Measurements from ENCODE around the gene AFAP1L1.

The AFAP1L1 gene

GRCh38 chr5:149362541-149362940 is 90.9 kb downstream of the AFAP1L1 start:
- H3K4me3 ChIP-seq (ENCODE audit: low read depth, low read length): no peak overlapping the region
- TF ChIP-seq CTCF (IDR thresholded peaks at IDR 0.05; ENCODE audit: borderline replicate concordance, insufficient read depth, low read depth, low read length): no peak

GRCh38 chr5:149363358-149363757 is 91.7 kb downstream of the AFAP1L1 start:
- no peak overlapping the region for H3K4me3 ChIP-seq (ENCODE audit: low read depth, low read length)
- no peak for TF ChIP-seq CTCF (IDR thresholded peaks at IDR 0.05; ENCODE audit: borderline replicate concordance, insufficient read depth, low read depth, low read length)

- no peak for TF ChIP-seq CTCF (IDR thresholded peaks at IDR 0.05; ENCODE audit: borderline replicate concordance, insufficient read depth, low read depth, low read length)
- no peak overlapping the region for H3K4me3 ChIP-seq (ENCODE audit: low read depth, low read length)
Observed at GRCh38 chr5:149363936-149364335, 92.3 kb downstream of the AFAP1L1 start.

- no peak overlapping the region for H3K4me3 ChIP-seq (ENCODE audit: low read depth, low read length)
- no peak for TF ChIP-seq CTCF (IDR thresholded peaks at IDR 0.05; ENCODE audit: borderline replicate concordance, insufficient read depth, low read depth, low read length)
Observed at GRCh38 chr5:149364719-149365118, 93.1 kb downstream of the AFAP1L1 start.

- TF ChIP-seq CTCF (IDR thresholded peaks at IDR 0.05; ENCODE audit: borderline replicate concordance, insufficient read depth, low read depth, low read length): no peak
- H3K4me3 ChIP-seq (ENCODE audit: low read depth, low read length): no peak overlapping the region
Observed at GRCh38 chr5:149365418-149365817, 93.8 kb downstream of the AFAP1L1 start.

- no peak for TF ChIP-seq CTCF (IDR thresholded peaks at IDR 0.05; ENCODE audit: borderline replicate concordance, insufficient read depth, low read depth, low read length)
- H3K4me3 ChIP-seq (ENCODE audit: low read depth, low read length): no peak overlapping the region
Observed at GRCh38 chr5:149366169-149366729, 94.6 kb downstream of the AFAP1L1 start.

DNA sequence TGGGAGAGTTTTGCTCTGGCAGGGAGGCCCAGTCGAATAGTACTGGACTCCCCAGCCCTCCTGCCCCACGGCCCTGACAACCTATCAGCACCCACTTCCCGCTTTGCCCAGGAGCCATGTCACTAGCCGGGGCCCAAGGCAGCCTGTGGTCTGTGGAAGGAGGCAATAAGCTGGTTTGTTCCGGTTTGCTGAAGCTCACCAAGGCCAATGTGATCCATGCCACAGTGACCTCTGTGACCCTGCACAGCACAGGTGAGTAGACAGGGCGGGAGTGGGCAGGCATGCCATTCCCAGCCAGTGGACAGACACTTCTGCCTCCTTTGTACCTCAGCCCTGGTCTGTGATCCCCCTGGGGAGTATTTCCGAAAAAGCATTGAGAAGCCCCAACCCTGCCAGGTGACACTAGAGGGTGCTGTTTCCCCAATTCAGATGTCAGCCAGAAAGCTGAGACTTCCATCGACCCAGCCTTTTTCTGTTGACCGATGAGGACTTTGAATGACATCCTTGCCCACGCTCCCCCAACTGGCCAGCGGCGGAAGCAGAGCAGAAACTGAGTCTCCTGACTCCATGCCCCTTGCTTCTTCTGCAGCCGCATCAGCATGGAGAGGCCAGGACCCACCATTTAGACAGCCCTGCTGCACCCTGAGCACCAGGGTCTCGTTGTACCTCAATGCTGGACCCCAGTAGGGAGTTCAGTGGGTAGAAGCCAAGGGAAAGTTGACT is 95.8 kb downstream of the AFAP1L1 start:
- TF ChIP-seq CTCF (IDR thresholded peaks at IDR 0.05; ENCODE audit: borderline replicate concordance, insufficient read depth, low read depth, low read length): peak; percentile 87
- no peak overlapping the region for H3K4me3 ChIP-seq (ENCODE audit: low read depth, low read length)
